GM21515 (cell line): Measurements from ENCODE around the gene SELENOM.
"Not testable (repeated sequence)": the region's sequence is repeated elsewhere in the genome, so short reads cannot be mapped to it uniquely, and the experiment has no call there.

Experiments used
- ATAC-seq: cut with Tn5 transposase; IDR thresholded peaks from one replicate; pipeline ENCODE4 v1.9.1; 2021; ENCODE audit not compliant: unreplicated experiment

Gene SELENOM

DNA sequence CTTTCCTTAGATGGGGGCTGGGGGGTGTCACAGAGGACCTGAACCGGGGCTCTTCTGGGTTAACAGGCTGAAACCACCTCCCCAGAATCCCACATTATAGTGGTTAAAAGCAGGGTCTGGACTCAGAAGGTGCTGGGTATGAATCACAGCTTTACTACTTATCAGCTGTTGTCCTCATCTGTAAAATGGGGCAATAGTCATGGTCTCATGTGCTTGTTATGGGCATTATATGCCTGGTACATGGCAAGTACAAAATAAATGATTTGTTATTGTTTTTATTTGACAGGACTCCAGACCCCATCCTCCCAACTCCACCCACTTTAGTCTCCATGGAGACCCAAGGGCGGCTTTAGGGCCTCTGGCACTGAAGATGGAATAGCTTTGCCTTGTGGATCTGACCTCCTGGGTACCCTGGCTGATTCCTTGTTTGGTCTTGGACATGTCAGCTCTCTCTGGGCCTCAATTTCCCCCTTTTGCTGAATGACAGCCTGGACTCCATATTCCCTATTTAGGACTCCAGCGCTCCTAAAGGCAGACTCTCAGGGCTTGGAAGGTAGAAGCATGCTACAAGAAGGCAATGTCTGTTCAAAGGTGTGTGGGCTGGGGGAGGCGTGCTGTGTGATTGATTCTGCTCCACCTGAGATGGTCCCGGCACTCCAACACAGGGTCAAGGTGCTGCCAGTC, 27.1 kb downstream of the SELENOM start:
- ATAC-seq: no peak

DNA sequence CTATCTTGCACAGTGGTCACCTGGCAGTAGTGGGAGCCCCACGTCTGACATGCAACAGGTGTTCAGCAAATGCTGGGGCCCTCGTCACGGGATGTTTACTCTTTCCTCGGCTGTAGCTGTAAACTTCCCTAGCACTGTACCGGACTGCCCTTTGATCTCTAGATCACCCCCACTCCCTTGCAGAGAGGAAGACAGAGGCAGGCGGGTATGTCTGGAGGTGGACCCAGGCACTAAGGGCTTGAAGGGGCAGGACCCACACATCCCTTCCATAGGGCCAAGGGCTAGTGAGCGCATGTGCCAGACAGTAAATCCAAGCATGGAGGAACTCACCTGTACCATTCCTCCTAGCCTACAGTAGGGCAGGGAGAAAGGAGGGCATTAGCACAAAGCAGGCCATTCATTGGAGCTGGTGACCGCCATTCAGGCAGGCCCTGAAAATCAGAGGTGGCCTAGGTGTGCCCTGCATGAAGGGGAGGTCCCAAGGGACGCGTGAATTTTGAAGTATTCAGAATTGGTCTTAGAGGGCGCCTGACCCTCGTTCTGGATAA, 28.2 kb downstream of the SELENOM start:
- ATAC-seq: no peak

DNA sequence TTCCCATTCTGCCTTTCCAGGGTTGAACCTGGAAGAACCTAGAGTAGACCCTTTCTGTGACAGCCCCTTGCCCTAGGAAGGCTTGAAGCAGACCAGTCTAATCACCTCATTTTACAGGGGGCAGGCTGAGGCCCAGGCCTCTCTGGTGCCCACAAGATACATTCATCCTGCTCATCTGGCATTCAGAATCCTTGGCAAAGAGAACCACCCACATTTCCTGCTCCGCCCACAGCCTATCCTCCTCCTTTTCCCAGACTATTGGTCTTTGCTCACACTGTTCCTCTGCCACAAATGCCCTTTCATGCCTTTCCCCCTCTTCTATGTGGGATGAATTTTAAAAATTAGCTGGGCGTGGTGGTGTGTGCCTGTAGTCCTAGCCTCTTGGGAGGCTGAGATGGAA, 29.0 kb downstream of the SELENOM start:
- not testable (repeated sequence) for ATAC-seq

DNA sequence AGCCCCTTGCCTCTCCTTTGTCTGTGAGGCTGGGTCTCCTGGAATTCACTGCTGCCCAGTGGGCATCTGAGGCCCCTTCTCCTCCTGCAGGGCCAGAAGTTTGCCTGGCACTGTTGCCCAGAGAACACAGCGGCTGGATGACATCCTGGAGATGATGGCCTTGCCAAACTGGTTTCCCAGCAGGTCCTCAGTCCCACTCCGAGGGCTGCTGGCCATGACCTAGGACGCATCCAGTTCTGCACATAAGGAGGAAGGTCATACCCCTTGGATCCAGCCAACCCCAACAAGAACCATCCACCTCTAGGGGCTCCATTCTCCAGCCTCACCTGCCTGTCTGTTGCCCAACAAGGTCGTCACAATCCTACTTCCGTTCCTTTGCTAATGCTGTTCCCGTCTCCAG, 29.7 kb downstream of the SELENOM start:
- ATAC-seq: no peak

DNA sequence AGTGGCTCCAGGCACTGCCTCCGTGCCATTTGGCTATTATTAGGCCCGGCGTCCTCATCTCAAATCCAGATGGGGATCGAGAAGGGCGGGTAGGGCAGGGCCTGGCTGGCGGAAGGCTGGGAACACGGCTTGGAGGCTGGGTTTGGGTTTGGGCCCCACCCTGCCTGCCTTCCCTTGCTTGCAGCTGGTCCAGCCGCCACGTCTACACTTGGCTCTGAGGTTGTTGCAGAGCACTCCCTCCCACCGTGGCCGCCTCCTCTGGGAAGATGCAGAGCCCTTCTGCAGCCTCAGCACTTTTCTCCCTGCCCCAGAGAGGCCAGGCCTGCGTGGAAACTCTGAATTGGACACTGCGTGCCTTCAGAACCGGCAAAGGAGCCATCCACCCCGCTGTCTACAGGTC, 31.4 kb downstream of the SELENOM start:
- no peak for ATAC-seq

DNA sequence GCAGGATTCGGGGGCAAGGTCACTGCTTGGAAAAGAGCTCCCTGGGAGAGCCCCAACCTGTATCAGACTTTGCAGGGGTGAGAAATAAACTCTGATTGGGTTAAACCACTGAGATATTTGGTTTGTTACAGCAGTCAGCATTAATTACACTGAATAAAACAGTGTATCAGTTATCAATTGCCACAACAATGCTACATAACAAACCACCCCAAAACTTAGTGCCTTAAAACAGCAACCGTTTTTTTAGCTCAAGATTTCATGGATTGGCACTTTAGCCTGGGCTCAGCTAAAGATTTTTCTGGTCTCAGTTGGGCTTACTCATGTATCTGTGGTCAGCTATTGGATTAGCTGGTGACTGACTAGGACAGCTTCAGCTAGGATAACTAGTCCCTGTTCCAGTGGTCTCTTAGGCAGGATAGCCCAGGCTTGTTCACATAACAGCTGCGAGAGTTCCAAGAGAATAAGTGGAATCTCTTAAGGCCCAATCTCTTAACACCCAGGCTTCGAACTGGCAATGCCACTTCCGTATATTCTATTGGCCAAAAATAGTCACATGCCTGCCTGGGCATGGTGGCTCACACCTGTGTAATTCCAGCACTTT, 33.7 kb downstream of the SELENOM start:
- ATAC-seq: not testable (repeated sequence)

DNA sequence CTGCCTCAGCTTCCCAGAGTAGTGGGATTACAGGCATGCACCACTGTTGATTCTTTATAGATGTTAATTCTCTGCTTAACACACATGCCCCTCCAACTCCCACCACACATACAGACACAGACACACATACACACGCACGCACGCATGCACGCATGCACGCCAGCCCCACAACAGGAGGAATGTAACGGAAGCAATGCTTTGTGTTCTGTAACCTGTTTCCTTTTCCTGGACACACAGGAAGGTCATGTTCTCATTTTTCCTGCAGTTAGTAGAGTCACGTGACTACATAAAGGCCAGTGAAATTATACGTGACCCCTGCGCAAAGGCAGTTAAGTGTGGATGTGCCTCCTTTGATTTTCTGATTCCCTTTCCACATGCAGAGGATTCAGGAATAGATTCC, 34.2 kb downstream of the SELENOM start:
- not testable (repeated sequence) for ATAC-seq

DNA sequence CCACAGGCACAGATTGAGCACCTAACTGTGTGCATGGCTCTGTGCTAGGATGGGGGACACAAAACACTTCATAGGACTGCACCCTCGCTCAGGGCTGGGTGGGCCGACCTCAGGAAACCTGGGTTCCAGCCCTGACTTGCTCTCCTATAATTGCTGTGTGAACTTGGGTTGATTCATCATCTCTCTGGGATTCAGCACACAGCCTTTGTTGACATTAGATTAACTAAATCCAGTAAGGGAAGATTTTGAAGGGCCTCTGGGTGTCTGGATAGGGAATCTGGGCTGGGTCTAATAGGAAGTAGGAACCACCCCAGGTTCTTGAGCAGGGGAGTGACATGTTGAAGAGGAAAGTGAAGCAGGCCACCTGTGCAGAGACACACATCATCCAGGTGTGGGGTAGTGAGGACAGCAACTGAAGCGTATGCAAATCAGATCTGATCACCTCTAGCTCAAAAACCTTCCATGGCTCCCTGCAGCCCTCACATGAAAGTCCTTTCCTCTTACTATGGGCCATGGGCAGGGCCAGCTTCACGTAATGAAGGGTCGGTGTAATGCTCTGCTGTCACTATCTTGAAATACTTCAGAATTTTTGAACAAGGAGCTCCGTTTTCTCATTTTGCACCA, 37.6 kb downstream of the SELENOM start:
- ATAC-seq: not testable (repeated sequence)

DNA sequence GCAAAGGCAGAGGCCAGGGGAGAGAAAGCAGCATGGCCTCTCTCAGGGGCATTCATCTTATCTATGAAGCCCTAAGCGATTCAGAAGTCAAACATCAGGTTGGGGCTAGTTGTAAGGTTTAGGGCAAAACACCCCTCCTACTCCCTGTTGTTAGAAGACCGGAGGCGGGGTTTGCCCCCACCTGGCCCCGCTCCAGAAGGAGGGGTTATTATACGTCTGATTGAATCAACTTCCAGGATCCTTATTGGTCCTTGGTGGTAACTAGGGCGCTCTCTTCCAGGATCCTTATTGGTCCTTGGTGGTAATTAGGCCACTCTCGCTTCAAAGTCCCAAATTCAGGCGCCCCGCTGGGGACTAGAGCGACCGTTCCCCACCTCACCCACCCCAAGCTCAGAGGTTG, 38.4 kb downstream of the SELENOM start:
- ATAC-seq: no peak

DNA sequence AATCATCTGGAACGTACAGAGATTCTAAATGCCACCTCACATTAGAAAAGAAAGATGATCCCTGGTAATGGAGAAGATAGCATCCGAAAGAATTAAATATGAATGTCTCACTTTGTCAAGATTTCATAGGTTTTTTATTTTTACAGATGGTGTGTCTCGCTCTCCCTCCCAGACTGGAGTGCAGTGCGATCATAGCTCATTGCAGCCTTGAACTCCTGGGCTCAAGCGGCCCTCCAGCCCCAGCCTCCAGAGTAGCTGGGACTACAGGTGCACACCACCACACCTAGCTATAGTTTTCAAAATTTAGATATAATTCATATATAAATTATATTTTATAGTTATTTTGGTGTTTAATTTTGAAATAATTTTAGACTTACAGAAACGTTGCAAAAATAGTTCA, 43.0 kb downstream of the SELENOM start:
- ATAC-seq: no peak

DNA sequence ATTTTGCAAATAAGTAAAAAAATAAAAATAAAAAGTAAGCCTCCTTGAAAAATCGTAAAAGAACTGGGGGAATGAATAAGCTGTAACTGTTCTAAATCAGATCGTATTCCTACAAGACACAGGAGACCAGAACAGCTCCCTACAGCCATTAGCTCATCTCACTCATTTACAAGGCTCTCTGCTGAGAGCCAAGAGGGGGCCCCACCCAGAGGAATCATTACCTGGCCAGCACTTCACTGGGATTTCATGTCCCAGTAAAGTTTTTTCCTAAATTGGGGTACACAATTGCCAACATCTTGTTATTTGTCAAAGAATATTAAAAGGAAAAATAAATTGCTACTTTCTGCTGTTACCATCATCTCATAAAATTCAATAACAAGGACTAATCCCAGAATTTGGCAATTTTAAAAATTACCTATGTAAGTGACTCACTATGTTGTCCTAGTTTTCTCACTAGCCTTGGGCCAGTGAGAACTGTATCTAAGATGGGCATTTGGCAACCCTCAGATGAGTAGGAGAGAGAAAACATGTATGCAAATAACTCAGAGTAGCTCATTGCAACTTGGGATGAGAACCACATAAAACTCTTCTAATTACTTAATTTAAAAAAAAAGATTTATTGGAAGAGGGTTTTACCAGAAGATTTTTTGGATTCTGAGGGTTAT, 44.7 kb downstream of the SELENOM start:
- ATAC-seq: no peak

DNA sequence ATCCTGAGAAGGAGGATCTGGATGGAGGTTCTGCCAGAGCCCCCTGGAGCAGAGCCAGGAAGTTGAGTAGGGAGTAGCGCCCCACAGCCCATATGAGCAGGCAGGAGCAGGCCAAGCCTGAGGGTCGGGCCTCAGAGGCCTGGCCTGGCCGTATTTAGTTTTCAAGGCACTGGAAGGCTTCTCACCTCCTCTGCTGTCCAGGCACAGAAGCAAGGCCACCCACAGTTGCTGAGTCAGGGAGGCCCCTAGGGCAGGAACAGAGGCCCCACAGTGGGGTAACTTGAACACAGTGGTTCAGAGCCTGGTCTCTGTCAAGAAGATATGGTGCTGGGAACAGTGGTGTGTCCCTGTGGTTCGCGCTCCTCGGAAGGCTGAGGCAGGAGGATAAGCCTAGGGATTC, 47.7 kb downstream of the SELENOM start:
- ATAC-seq: not testable (repeated sequence)

DNA sequence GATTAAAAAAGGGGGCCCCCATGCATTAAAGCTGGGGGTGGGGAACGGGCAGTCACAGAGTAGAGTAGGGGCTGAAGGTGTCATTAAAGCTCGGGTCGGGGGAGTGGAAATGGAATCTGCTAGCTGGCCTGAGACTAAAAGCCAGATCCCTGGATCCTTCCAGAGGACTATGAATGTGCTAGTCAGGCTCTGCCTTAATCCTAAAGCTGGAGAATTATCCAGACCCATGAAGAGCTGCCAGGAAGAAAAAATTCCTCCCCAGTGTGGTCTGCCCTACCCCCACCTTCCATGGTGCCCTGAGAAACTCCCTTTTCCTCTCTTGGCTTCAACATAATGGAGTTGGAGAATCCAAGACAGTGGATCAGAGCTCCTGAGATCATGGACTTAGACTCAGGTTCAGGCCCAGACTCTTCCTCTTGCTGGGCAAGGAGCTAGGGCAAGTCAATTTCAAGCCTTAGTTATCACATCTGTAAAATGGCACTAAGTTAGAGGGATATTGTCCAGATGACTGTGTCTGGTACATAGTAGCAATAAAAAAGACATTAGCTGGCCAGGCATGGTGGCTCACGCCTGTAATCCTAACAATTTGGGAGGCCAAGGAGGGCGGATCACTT, 50.3 kb downstream of the SELENOM start:
- no peak for ATAC-seq

DNA sequence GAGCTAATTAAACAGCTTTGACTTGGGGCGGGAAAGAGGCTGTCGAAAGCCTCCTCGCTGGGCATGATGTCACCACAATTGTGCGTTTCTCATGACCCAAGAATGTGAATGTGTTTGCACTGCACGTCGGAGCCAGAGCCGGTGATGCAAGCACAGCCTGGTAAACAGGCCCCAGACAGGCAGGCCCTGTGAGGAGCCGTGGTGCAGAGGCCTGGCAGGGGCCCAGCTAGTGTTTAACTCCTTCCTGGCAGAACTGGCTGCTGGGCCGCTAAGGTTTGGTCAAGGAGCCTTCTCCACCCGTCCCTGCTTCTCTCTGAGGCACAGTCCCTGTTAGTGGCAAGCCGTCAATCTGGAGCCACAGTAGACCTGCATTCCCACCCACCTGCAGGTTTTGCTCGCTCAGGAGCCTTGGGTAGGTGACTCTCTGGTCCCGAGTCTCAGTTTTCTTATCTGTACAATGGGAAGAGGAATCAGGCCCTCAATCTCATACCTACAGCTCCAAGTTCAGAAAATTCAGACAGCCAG, 51.7 kb downstream of the SELENOM start:
- no peak for ATAC-seq

DNA sequence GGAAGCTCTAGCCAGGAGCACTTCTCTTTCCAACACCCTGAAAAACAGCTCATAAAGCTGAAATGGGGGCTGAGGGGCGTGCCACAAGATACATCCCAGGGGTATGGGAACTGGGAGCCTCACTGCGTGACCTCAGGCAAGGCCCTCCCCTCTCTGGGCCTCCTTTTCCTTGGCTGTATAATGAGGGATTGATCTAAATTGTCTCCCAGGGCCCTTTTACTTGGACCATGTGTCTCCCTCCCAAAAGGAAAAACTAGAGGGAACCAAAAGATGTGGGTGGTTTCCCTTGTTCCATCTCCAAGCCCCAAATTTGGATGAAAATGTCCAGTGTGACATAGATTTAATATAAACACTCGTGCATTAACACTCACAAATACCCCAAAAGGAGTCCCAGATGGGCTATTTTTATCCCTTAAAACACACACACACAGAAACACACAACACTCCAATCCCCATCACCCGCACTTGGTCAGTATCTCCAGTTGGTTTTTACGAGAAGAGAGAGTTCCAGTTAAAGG, 52.2 kb downstream of the SELENOM start:
- ATAC-seq: no peak
